Muscle of arm (tissue), 12 donors: ENCODE measurements around the gene GCDH. TPM values are rescaled to one million over a fixed set of nuclear protein-coding genes. Genes with fewer than 3 reads are reported as not detected.
A peak's percentile ranks its signal among the peaks of the same experiment; 100 is the strongest.

Experiments
- DNase-seq: peaks from one replicate; pipeline ENCODE4 v3.0.0-alpha.2; 2013
- polyA plus RNA-seq, 12 donors: library from polyadenylated mRNA; unstranded; fragments of 120-200 nt; gene quantifications; one replicate each; pipeline ENCODE4 v1.2.1, GENCODE V29; 2013; ENCODE audit not compliant: insufficient read length in 12 of 12

Gene GCDH
- polyA plus RNA-seq, 12 donors, result 15.0 to 33.8 (median 25.4) TPM; not detected in 1

GRCh38 chr19:12937927-12938778, 47.2 kb downstream of the GCDH start, which contains the start of gene CALR:
TSS of gene CALR (plus strand) at chr19:12938609. CDS start at chr19:12938680, 71 bp downstream.
- DNase-seq, result peak; percentile 99

DNA sequence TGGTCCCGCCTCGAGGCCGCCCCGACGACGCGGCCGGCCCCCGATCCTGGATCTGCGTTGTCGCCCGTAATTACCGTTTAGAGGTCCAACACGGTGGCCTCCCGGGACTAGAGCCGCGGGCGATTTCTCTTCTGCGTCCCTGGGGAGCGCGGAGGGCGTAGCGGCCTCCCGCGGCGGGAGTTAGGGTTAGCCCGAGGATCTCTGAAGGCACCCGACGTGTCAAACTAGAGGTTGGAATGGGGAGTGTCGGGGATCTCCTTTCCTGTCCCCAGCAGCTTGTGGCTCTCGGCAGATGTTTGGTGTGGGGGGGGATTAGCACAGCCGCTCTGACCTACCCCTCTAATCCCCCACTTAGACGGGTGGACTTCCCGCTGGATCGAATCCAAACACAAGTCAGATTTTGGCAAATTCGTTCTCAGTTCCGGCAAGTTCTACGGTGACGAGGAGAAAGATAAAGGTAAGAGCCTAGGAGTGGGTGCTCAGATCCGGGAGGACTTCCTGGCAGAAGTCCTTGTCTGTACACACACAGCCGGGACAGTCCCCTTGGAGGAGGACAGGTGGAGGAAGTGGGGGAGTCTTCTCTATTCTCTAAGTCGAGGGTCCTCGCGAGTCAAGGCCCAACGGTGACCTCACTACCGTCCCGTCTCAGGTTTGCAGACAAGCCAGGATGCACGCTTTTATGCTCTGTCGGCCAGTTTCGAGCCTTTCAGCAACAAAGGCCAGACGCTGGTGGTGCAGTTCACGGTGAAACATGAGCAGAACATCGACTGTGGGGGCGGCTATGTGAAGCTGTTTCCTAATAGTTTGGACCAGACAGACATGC, 48.0 kb downstream of the GCDH start:
- DNase-seq, result no peak

DNA sequence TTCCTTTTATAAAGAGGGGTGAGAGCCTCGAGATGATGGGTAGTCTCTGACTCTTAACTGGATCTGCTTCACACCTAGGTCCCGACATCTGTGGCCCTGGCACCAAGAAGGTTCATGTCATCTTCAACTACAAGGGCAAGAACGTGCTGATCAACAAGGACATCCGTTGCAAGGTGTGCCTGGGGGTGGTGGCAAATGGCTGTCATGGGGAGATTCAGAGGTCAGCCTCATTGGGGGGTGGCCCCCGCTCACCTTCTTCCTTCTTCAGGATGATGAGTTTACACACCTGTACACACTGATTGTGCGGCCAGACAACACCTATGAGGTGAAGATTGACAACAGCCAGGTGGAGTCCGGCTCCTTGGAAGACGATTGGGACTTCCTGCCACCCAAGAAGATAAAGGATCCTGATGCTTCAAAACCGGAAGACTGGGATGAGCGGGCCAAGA, 49.0 kb downstream of the GCDH start:
- no peak for DNase-seq

- DNase-seq, result no peak
These were observed 49.9 kb downstream of the GCDH start for GRCh38 chr19:12940897-12941296.

DNA sequence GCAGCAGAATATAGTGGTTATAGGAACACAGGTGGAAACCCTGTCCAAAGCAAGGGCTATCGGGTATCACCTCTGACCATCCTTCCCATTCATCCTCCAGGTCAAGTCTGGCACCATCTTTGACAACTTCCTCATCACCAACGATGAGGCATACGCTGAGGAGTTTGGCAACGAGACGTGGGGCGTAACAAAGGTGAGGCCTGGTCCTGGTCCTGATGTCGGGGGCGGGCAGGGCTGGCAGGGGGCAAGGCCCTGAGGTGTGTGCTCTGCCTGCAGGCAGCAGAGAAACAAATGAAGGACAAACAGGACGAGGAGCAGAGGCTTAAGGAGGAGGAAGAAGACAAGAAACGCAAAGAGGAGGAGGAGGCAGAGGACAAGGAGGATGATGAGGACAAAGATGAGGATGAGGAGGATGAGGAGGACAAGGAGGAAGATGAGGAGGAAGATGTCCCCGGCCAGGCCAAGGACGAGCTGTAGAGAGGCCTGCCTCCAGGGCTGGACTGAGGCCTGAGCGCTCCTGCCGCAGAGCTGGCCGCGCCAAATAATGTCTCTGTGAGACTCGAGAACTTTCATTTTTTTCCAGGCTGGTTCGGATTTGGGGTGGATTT, 52.6 kb downstream of the GCDH start:
- no peak for DNase-seq

GRCh38 chr19:12944104-12944674, 53.2 kb downstream of the GCDH start:
- no peak for DNase-seq

DNA sequence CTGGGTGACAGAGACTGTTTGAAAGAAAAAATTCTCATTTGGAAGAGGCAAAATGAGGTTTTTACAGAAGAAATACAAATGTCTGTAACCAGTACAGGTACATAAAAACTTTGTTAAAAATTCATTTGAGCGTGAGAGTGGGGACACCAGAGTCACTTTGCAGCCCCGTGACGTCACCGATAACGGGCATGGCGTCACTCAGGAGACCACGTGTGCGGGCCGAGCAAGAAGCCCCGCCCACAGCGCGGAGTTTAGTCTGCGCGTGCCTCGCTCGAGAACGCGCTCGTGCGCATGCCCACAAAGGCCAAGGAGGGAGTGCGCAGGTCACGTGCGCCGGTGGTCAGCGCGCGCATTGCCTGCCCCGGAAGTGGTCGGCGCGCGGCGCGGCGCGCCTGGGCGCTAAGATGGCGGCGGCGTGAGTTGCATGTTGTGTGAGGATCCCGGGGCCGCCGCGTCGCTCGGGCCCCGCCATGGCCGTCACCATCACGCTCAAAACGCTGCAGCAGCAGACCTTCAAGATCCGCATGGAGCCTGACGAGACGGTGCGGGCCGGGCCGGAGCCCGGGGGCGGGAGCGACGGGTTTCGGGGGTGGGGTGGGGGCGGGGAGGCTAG, 54.6 kb downstream of the GCDH start, which contains the start of gene RAD23A:
RAD23A (plus strand) TSS at position 384 of the 613 bp plus-strand sequence; CDS start at position 471, 87 bp downstream.
- peak; percentile 99 for DNase-seq

DNA sequence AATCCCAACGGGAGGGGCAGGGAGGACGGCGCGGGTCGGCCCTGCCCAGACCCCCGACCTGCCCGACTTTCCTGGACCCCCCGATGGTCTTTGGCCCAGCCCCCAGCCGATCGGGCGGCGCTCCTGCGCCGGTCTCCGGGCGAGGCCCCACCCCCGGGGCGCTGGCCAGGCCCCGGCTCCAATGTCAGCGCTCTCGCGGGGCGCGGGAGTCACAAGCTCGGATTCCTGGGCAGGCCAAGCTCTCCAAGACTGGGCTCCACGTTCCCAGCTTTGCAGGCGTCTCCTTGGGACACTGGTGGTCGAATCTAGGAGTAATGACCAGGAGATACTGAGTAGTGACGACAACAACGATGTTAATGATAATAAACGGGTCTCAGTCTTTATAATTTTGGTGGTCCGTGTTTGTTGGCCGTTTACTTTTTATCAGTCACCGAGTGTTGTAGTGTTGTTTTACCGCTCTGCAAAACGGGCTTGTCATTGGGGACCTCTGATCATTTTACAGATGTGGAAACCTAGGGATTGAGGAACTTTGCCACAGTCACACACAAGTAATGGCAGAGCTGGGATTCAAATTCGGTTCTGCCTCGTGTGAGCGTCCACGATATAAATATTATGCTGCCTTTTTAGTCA, 55.2 kb downstream of the GCDH start:
- peak; percentile 75 for DNase-seq

- DNase-seq, result no peak
These were observed 56.0 kb downstream of the GCDH start for GRCh38 chr19:12946731-12947496.

DNA sequence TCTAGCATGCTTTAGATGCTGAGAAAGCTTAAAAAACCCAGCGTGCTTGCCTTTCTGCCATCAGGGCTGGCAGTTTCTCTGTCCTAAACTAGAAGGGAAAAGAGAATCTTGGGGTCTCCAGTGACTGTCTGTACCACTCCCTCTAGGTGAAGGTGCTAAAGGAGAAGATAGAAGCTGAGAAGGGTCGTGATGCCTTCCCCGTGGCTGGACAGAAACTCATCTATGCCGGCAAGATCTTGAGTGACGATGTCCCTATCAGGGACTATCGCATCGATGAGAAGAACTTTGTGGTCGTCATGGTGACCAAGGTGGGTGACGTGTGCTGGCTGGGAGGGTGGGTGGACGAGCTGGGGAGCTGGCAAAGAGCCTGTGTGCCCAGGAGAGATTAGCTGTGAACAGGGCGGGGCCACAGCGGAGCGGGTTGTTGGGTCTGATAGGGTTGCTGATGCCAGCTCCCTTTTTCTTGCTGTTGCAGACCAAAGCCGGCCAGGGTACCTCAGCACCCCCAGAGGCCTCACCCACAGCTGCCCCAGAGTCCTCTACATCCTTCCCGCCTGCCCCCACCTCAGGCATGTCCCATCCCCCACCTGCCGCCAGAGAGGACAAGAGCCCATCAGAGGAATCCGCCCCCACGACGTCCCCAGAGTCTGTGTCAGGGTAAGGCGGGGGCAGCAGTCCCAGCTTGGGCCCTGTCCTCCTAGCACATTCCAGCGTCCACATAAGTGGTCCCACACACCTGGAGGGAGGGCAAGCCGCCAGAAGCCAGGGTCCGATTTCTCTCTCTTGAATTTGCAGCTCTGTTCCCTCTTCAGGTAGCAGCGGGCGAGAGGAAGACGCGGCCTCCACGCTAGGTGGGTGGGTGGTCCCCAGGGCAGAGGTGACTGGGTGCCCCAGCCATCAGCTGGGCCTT, 57.0 kb downstream of the GCDH start:
- no peak for DNase-seq

DNA sequence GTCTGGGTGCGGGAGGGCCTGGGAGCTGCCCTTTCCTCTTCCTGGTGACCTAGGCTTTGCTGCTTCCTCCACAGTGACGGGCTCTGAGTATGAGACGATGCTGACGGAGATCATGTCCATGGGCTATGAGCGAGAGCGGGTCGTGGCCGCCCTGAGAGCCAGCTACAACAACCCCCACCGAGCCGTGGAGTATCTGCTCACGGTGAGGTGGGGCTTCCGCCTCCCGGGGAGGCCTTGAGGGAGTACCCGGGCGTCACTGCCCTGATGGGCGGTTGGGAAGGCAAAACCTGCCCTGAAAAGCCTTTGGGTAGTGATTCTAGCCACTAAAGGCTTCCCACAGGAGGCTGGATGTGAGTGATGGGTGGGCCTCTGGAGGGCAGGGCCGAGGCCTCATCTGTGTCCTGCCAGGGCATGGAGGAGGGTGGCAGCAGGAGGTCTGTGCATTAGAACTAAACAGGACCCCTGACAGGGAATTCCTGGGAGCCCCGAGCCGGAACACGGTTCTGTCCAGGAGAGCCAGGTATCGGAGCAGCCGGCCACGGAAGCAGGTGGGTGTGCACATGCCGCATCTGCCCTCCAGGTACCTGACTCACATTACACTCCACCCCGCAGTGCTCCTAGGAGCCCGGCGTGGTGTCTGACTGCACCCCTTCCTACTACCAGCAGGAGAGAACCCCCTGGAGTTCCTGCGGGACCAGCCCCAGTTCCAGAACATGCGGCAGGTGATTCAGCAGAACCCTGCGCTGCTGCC, 57.8 kb downstream of the GCDH start:
- DNase-seq, result no peak

Other genes starting within 250 kb of the GCDH start
- gene MAN2B1, start 224.4 kb upstream of the GCDH start, polyA plus RNA-seq, result 10 to 100 TPM in 11 of 12 donors, not detected in 1; 21.6 to 53.9 (median 26.4) TPM
- gene WDR83, start 224.4 kb upstream of the GCDH start, polyA plus RNA-seq, result 10 to 100 TPM in 5 of 12 donors, 1 to 10 TPM in 6, not detected in 1; 6.7 to 16.7 (median 9.9) TPM
- gene DHPS, start 209.3 kb upstream of the GCDH start, polyA plus RNA-seq, result 10 to 100 TPM in 11 of 12 donors, not detected in 1; 51.6 to 79.8 (median 62.6) TPM
- under 1 TPM in 2 of 12 donors, not detected in 10; 0.46 to 0.98 TPM for gene GNG14, start 203.2 kb upstream of the GCDH start, polyA plus RNA-seq
- gene FBXW9, start 194.5 kb upstream of the GCDH start, polyA plus RNA-seq, result 1 to 10 TPM in 11 of 12 donors, not detected in 1; 2.4 to 6.3 (median 3.5) TPM
- gene TNPO2, start 167.2 kb upstream of the GCDH start, polyA plus RNA-seq, result 10 to 100 TPM in 11 of 12 donors, not detected in 1; 37.4 to 93.0 (median 51.3) TPM
- gene TRIR, start 156.5 kb upstream of the GCDH start, polyA plus RNA-seq, result 100 to 1,000 TPM in 11 of 12 donors, not detected in 1; 130 to 438 (median 158) TPM
- gene GET3, start 153.7 kb upstream of the GCDH start, polyA plus RNA-seq, result 10 to 100 TPM in 11 of 12 donors, not detected in 1; 36.1 to 51.0 (median 40.6) TPM
- gene BEST2, start 139.4 kb upstream of the GCDH start, polyA plus RNA-seq, result under 1 TPM in 4 of 12 donors, not detected in 8; 0.08 to 0.14 (median 0.11) TPM
- 10 to 100 TPM in 11 of 12 donors, not detected in 1; 12.4 to 78.3 (median 24.2) TPM for gene HOOK2, start 115.6 kb upstream of the GCDH start, polyA plus RNA-seq
- 100 to 1,000 TPM in 2 of 12 donors, 10 to 100 TPM in 9, not detected in 1; 18.0 to 187 (median 38.3) TPM for gene JUNB, start 99.7 kb upstream of the GCDH start, polyA plus RNA-seq
- gene PRDX2, start 89.4 kb upstream of the GCDH start, polyA plus RNA-seq, result 100 to 1,000 TPM in 11 of 12 donors, not detected in 1; 124 to 185 (median 148) TPM
- gene THSD8, start 89.1 kb upstream of the GCDH start, polyA plus RNA-seq, result 1 to 10 TPM in 10 of 12 donors, not detected in 2; 1.4 to 7.1 (median 4.2) TPM
- gene RNASEH2A, start 84.6 kb upstream of the GCDH start, polyA plus RNA-seq, result 10 to 100 TPM in 10 of 12 donors, not detected in 2; 13.3 to 25.6 (median 17.6) TPM
- gene RTBDN, start 56.6 kb upstream of the GCDH start, polyA plus RNA-seq, result under 1 TPM in 1 of 12 donors, not detected in 11; 0.16 TPM
- 10 to 100 TPM in 1 of 12 donors, under 1 TPM in 10, not detected in 1; 0.16 to 12.0 (median 0.62) TPM for gene MAST1, start 52.6 kb upstream of the GCDH start, polyA plus RNA-seq
- gene DNASE2, start 9.7 kb upstream of the GCDH start, polyA plus RNA-seq, result 10 to 100 TPM in 4 of 12 donors, 1 to 10 TPM in 7, not detected in 1; 6.4 to 18.1 (median 8.6) TPM
- gene KLF1, start 4.0 kb upstream of the GCDH start, polyA plus RNA-seq, result 1 to 10 TPM in 1 of 12 donors, under 1 TPM in 9, not detected in 2; 0.15 to 2.8 (median 0.43) TPM
- gene SYCE2, start 28.1 kb downstream of the GCDH start, polyA plus RNA-seq, result 1 to 10 TPM in 10 of 12 donors, not detected in 2; 2.1 to 4.5 (median 3.2) TPM
- 10 to 100 TPM in 11 of 12 donors, not detected in 1; 25.7 to 45.4 (median 34.4) TPM for gene FARSA, start 42.6 kb downstream of the GCDH start, polyA plus RNA-seq
- 100 to 1,000 TPM; 312 to 584 (median 398) TPM for gene CALR, start 47.4 kb downstream of the GCDH start, polyA plus RNA-seq
- 100 to 1,000 TPM in 9 of 12 donors, 10 to 100 TPM in 3; 80.3 to 659 (median 114) TPM for gene RAD23A, start 54.7 kb downstream of the GCDH start, polyA plus RNA-seq
- 10 to 100 TPM in 11 of 12 donors, not detected in 1; 31.9 to 47.7 (median 36.5) TPM for gene GADD45GIP1, start 66.1 kb downstream of the GCDH start, polyA plus RNA-seq
- under 1 TPM in 6 of 12 donors, not detected in 6; 0.12 to 0.23 (median 0.16) TPM for gene DAND5, start 78.4 kb downstream of the GCDH start, polyA plus RNA-seq
- gene NFIX, start 104.3 kb downstream of the GCDH start, polyA plus RNA-seq, result 100 to 1,000 TPM in 8 of 12 donors, 10 to 100 TPM in 4; 73.2 to 280 (median 105) TPM
- gene LYL1, start 211.7 kb downstream of the GCDH start, polyA plus RNA-seq, result 1 to 10 TPM in 11 of 12 donors, not detected in 1; 2.5 to 10.0 (median 3.6) TPM
- gene TRMT1, start 225.6 kb downstream of the GCDH start, polyA plus RNA-seq, result 10 to 100 TPM in 11 of 12 donors, not detected in 1; 21.0 to 41.7 (median 23.9) TPM
- 10 to 100 TPM in 11 of 12 donors, not detected in 1; 11.7 to 37.6 (median 16.0) TPM for gene NACC1, start 227.1 kb downstream of the GCDH start, polyA plus RNA-seq